Liver (tissue), 9 donors: ENCODE measurements around the gene CTXND1. TPM values are rescaled to one million over a fixed set of nuclear protein-coding genes. Genes with fewer than 3 reads are reported as not detected.
A peak's percentile ranks its signal among the peaks of the same experiment; 100 is the strongest.

Experiments used
- DNase-seq: peaks from one replicate; pipeline ENCODE4 v3.0.0-alpha.2; 2017; ENCODE audit warnings: low spot score
- H3K27ac ChIP-seq, 2 donors: one replicate each; pipeline ENCODE4 v1.7.0; 2013; ENCODE audit warnings: inconsistent platforms in 2 of 2, low read length in 2 of 2, control low read depth in 1 of 2, low read depth in 1 of 2, mild to moderate bottlenecking in 1 of 2
- H3K27me3 ChIP-seq, 4 donors: one replicate each; pipeline versions ENCODE4 v1.6.1 to v1.7.0; 2013; ENCODE audit warnings: low read length in 3 of 4, inconsistent platforms in 1 of 4, mild to moderate bottlenecking in 1 of 4, moderate library complexity in 1 of 4; ENCODE audit not compliant: control insufficient read depth in 4 of 4, insufficient read depth in 4 of 4
- H3K36me3 ChIP-seq, 4 donors: one replicate each; pipeline versions ENCODE4 v1.6.1 to v1.7.0; 2013; ENCODE audit warnings: low read length in 3 of 4, mild to moderate bottlenecking in 3 of 4, low read depth in 1 of 4, moderate library complexity in 1 of 4; ENCODE audit not compliant: control insufficient read depth in 4 of 4, insufficient read depth in 3 of 4
- H3K4me1 ChIP-seq, 4 donors: one replicate each; pipeline versions ENCODE4 v1.6.1 to v1.7.0; 2013; ENCODE audit warnings: low read length in 3 of 4, mild to moderate bottlenecking in 3 of 4, moderate library complexity in 1 of 4; ENCODE audit not compliant: control insufficient read depth in 4 of 4, insufficient read depth in 4 of 4
- H3K4me3 ChIP-seq, 3 donors: one replicate each; pipeline versions ENCODE4 v1.6.1 to v1.7.0; 2013; ENCODE audit warnings: low read length in 3 of 3, control low read depth in 1 of 3, low read depth in 1 of 3, mild to moderate bottlenecking in 1 of 3
- H3K9ac ChIP-seq, 2 donors: one replicate each; pipeline ENCODE4 v1.7.0; 2013; ENCODE audit warnings: low read length in 2 of 2, mild to moderate bottlenecking in 2 of 2, moderate library complexity in 2 of 2, control low read depth in 1 of 2, low read depth in 1 of 2
- H3K9me3 ChIP-seq, 4 donors: one replicate each; pipeline versions ENCODE4 v1.6.1 to v1.7.0; 2013; ENCODE audit warnings: low read length in 3 of 4; ENCODE audit not compliant: control insufficient read depth in 4 of 4
- EGR1 ChIP-seq, 2 donors: IDR thresholded peaks; 2 replicates each; pipeline ENCODE4 v1.6.1; 2016 to 2018; ENCODE audit warnings: antibody characterized with exemption in 2 of 2, low read depth in 2 of 2
- FOXA1 ChIP-seq: IDR thresholded peaks from 2 replicates; pipeline ENCODE4 v1.6.1; 2016; ENCODE audit warnings: antibody characterized with exemption
- FOXA2 ChIP-seq: IDR thresholded peaks from 2 replicates; pipeline ENCODE4 v1.6.1; 2016; ENCODE audit warnings: antibody characterized with exemption
- HNF4A ChIP-seq, 2 donors: conservative IDR thresholded peaks; 2 replicates each; pipeline ENCODE4 v1.6.1; 2016; ENCODE audit warnings: antibody characterized with exemption in 2 of 2, mild to moderate bottlenecking in 2 of 2
- JUND ChIP-seq, 2 donors: IDR thresholded peaks; 2 replicates each; pipeline ENCODE4 v1.6.1; 2016; ENCODE audit warnings: antibody characterized with exemption in 2 of 2
- NR2F2 ChIP-seq: IDR thresholded peaks from 2 replicates; pipeline ENCODE4 v1.6.1; 2016; ENCODE audit warnings: antibody characterized with exemption
- RAD21 ChIP-seq, 2 donors: IDR thresholded peaks; 2 replicates each; pipeline ENCODE4 v1.6.1; 2016; ENCODE audit warnings: antibody characterized with exemption in 2 of 2, mild to moderate bottlenecking in 2 of 2
- RXRA ChIP-seq, 2 donors: IDR thresholded peaks; 2 replicates each; pipeline ENCODE4 v1.6.1; 2017 to 2018; ENCODE audit warnings: antibody characterized with exemption in 2 of 2, mild to moderate bottlenecking in 1 of 2
- TAF1 ChIP-seq: conservative IDR thresholded peaks from 2 replicates; pipeline ENCODE4 v1.6.1; 2016; ENCODE audit warnings: antibody characterized with exemption, mild to moderate bottlenecking
- YY1 ChIP-seq: IDR thresholded peaks from 2 replicates; pipeline ENCODE4 v1.6.1; 2016; ENCODE audit warnings: antibody characterized with exemption, mild to moderate bottlenecking
- WGBS: extraction: QIAGEN DNeasy Blood & Tissue Kit; methylation state at CpG from one replicate; pipeline ENCODE4 v1.1.7; 2013; 5-methylcytosine and 5-hydroxymethylcytosine counted together
- polyA plus RNA-seq, 2 donors: library from polyadenylated mRNA; stranded (reverse) in 1 of 2; unstranded in 1 of 2; fragments of 200-250 nt in 1 of 2; fragments of >200 nt in 1 of 2; fragmentation: Nextera tagmentation in 1 of 2; extraction: Ambion mirVana in 1 of 2; gene quantifications; one replicate each; pipeline versions ENCODE4 v1.2.1 to v1.2.3, GENCODE V29; 2013 to 2015
- total RNA-seq, 2 donors: library from RNA; depleted of rRNA; stranded (reverse); fragments of >200 nt; gene quantifications; one replicate each; pipeline ENCODE4 v1.2.3, GENCODE V29; 2014
- TF ChIP-seq, protein P1 (sequence below): IDR thresholded peaks from 2 replicates; pipeline ENCODE4 v1.6.1; 2016; ENCODE audit warnings: antibody characterized with exemption
- TF ChIP-seq, protein P2 (sequence below): IDR thresholded peaks from 2 replicates; pipeline ENCODE4 v1.6.1; 2016; ENCODE audit warnings: antibody characterized with exemption, mild to moderate bottlenecking
- TF ChIP-seq, protein P3 (sequence below): fragments of 150-350 bp; IDR thresholded peaks from 2 replicates; pipeline ENCODE4 v1.5.1; 2017; ENCODE audit warnings: improper control_type of control experiment, low read depth, low read length; ENCODE audit not compliant: missing input control
- TF ChIP-seq, protein P4 (sequence below): IDR thresholded peaks from 2 replicates; pipeline ENCODE4 v1.6.1; 2016; ENCODE audit warnings: antibody characterized with exemption
- TF ChIP-seq, protein P5 (sequence below): IDR thresholded peaks from 2 replicates; pipeline ENCODE4 v1.6.1; 2016; ENCODE audit warnings: antibody characterized with exemption
- donor health status: healthy.
- donor health status: healthy.
- donor health status: healthy.
- donor health status: healthy.
- donor health status: healthy.

CTXND1 gene
- total and polyA plus RNA-seq, 4 donors: 2.9 to 4.1 (median 3.1) TPM

DNA sequence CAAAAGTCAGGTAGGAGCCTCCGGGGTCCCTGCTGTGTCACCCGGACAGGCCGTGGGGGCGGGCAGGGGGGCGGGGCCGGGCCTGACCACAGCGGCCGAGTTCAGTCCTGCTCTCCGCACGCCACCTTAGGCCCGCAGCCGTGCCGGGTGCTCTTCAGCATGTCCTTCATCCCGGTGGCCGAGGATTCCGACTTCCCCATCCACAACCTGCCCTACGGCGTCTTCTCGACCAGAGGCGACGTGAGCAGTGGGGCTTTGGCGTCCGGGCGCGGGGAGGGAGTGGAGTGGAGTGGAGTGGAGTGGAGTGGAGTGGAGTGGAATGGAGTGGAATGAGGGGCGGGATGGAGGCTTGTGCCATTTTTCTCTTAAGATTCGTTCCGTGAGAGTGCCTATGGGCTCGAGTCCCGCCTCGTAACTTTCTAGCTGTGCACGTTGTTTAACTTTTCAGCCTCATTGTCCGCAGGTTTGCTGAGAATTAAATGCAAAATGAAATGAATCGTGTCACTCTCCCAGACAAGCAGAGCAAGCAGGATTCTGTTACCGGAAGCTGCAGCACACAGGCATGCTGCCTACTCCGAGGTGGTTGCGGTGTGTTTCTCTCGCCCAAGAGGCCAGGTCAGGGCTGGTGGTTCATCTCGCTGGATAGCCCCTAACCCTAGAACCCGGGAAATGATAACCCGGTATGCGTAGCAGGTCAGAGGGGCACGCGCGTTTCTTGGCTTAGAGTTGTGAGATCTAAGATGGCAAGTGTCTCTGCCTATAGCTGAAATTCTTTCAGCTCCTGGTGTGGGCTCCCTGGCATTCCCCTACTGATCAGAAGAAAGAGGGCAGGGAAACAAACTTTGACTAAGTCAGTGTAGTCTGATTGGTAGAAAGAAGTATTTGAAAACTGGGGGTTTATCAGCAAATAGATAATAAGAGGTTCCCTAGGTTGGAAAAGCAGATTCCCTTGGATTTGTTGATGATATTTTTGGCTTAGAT, 98.8 kb downstream of the CTXND1 start, which contains the start of gene FAH (continued):
- TF ChIP-seq, protein P1, sequence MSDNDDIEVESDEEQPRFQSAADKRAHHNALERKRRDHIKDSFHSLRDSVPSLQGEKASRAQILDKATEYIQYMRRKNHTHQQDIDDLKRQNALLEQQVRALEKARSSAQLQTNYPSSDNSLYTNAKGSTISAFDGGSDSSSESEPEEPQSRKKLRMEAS: peak; percentile 12
- TF ChIP-seq JUND (IDR thresholded peaks at IDR 0.05) (no peak), EGR1 (IDR thresholded peaks at IDR 0.05; ENCODE audit: low read depth in 2 of 2) (peak in 1 of 2 donors; percentile 48)

DNA sequence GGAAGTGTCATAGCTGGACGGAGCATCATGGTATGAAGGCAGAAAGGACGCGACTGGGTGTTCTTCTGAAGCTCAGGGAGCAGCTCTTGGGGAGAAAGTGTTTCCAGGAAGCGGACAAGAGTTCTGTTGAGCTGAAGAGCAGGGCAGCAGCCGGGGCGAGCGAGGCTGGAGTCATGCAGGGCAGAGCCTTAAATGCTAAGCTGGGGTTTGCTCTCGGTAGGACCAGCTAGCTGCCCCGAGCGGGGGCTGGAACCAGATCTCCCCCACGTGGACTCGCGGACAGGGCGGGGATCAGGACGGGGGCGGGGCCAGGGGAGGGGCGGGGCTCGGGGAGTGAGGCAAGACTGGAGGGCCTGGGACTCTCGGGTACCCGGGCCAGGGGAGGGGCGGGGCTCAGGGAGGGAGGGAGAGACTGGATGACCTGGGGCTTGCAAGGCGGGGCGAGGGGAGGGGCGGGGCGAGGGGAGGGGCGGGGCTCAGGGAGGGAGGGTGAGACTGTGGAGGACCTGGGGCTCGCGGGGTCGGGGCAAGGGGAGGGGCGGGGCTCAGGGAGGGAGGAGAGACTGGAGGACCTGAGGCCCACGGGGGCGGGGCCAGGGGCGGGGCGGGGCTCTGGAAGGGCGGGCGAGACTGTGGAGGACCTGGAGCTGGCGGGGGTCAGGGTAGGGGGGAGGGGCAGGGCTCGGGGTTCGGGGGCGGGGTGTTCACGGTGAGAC, 99.7 kb downstream of the CTXND1 start:
- Histone ChIP-seq H3K36me3 (no peaks in the 10 kb centered on the region), H3K4me1 (peaks cover 17 to 58% (median 48%) of the 10 kb centered on the region in 4 donors), H3K4me3 (peak overlapping the region; percentile 47 to 64 (median 61)), H3K9ac (peak overlapping the region; percentile 20 to 99), H3K27ac (peak overlapping the region; percentile 85 to 89), H3K9me3 (no peaks in the 10 kb centered on the region), H3K27me3 (no peaks in the 10 kb centered on the region)
- 2% methylated on average over 40 of the region's 41 CpGs for WGBS
- TF ChIP-seq, protein P1: peak; percentile 14
- TF ChIP-seq, protein P2, sequence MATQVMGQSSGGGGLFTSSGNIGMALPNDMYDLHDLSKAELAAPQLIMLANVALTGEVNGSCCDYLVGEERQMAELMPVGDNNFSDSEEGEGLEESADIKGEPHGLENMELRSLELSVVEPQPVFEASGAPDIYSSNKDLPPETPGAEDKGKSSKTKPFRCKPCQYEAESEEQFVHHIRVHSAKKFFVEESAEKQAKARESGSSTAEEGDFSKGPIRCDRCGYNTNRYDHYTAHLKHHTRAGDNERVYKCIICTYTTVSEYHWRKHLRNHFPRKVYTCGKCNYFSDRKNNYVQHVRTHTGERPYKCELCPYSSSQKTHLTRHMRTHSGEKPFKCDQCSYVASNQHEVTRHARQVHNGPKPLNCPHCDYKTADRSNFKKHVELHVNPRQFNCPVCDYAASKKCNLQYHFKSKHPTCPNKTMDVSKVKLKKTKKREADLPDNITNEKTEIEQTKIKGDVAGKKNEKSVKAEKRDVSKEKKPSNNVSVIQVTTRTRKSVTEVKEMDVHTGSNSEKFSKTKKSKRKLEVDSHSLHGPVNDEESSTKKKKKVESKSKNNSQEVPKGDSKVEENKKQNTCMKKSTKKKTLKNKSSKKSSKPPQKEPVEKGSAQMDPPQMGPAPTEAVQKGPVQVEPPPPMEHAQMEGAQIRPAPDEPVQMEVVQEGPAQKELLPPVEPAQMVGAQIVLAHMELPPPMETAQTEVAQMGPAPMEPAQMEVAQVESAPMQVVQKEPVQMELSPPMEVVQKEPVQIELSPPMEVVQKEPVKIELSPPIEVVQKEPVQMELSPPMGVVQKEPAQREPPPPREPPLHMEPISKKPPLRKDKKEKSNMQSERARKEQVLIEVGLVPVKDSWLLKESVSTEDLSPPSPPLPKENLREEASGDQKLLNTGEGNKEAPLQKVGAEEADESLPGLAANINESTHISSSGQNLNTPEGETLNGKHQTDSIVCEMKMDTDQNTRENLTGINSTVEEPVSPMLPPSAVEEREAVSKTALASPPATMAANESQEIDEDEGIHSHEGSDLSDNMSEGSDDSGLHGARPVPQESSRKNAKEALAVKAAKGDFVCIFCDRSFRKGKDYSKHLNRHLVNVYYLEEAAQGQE: peak; percentile 18
- TF ChIP-seq RAD21 (IDR thresholded peaks at IDR 0.05) (peak in 1 of 2 donors; percentile 6), RXRA (IDR thresholded peaks at IDR 0.05) (no peak)
- peak; percentile 100 for DNase-seq

DNA sequence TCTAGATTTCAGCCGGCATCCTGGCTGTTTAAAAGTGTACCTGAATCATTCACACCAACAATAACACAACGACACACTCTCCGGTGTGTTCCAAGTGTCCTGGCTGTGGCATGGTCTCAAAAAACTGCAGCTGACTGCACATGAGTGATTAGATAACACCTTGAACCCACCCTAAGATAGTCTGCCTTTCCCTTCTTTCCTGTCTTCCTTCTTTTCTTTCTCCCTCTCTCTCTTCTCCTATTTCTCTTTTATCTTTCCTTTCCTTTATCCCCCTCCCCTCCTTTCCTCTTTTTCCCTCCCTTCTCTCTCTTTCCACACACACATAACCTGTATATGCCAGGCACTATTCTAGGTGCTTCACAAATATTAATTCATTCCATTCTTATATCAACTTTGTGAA, 100.4 kb downstream of the CTXND1 start:
- Histone ChIP-seq H3K27ac (peak overlapping the region; percentile 85 to 89), H3K9ac (peak overlapping the region; percentile 61 to 99), H3K4me1 (peaks cover 10 to 50% (median 41%) of the 10 kb centered on the region in 4 donors), H3K27me3 (no peaks in the 10 kb centered on the region), H3K9me3 (no peaks in the 10 kb centered on the region), H3K36me3 (no peaks in the 10 kb centered on the region), H3K4me3 (peak overlapping the region in 1 of 3 donors; percentile 64)
- 46% methylated on average over 3 of the region's 3 CpGs for WGBS
- no peak for DNase-seq
- no peak for TF ChIP-seq NR2F2
- TF ChIP-seq RXRA (IDR thresholded peaks at IDR 0.05): no peak
- no peak for TF ChIP-seq FOXA2
- no peak for TF ChIP-seq YY1
- no peak for TF ChIP-seq EGR1 (IDR thresholded peaks at IDR 0.05; ENCODE audit: low read depth in 2 of 2)
- TF ChIP-seq, protein P2: no peak
- no peak for TF ChIP-seq FOXA1
- no peak for TF ChIP-seq HNF4A (conservative IDR thresholded peaks at IDR 0.05)
- TF ChIP-seq TAF1: no peak
- TF ChIP-seq, protein P3, sequence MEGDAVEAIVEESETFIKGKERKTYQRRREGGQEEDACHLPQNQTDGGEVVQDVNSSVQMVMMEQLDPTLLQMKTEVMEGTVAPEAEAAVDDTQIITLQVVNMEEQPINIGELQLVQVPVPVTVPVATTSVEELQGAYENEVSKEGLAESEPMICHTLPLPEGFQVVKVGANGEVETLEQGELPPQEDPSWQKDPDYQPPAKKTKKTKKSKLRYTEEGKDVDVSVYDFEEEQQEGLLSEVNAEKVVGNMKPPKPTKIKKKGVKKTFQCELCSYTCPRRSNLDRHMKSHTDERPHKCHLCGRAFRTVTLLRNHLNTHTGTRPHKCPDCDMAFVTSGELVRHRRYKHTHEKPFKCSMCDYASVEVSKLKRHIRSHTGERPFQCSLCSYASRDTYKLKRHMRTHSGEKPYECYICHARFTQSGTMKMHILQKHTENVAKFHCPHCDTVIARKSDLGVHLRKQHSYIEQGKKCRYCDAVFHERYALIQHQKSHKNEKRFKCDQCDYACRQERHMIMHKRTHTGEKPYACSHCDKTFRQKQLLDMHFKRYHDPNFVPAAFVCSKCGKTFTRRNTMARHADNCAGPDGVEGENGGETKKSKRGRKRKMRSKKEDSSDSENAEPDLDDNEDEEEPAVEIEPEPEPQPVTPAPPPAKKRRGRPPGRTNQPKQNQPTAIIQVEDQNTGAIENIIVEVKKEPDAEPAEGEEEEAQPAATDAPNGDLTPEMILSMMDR: no peak
- TF ChIP-seq, protein P4, sequence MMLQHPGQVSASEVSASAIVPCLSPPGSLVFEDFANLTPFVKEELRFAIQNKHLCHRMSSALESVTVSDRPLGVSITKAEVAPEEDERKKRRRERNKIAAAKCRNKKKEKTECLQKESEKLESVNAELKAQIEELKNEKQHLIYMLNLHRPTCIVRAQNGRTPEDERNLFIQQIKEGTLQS: no peak
- TF ChIP-seq, protein P5, sequence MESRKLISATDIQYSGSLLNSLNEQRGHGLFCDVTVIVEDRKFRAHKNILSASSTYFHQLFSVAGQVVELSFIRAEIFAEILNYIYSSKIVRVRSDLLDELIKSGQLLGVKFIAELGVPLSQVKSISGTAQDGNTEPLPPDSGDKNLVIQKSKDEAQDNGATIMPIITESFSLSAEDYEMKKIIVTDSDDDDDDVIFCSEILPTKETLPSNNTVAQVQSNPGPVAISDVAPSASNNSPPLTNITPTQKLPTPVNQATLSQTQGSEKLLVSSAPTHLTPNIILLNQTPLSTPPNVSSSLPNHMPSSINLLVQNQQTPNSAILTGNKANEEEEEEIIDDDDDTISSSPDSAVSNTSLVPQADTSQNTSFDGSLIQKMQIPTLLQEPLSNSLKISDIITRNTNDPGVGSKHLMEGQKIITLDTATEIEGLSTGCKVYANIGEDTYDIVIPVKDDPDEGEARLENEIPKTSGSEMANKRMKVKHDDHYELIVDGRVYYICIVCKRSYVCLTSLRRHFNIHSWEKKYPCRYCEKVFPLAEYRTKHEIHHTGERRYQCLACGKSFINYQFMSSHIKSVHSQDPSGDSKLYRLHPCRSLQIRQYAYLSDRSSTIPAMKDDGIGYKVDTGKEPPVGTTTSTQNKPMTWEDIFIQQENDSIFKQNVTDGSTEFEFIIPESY: no peak
